ENCODE measurements around the gene LIG1.
"Not testable (repeated sequence)": the region's sequence is repeated elsewhere in the genome, so short reads cannot be mapped to it uniquely, and the experiment has no call there.

Gene LIG1

DNA sequence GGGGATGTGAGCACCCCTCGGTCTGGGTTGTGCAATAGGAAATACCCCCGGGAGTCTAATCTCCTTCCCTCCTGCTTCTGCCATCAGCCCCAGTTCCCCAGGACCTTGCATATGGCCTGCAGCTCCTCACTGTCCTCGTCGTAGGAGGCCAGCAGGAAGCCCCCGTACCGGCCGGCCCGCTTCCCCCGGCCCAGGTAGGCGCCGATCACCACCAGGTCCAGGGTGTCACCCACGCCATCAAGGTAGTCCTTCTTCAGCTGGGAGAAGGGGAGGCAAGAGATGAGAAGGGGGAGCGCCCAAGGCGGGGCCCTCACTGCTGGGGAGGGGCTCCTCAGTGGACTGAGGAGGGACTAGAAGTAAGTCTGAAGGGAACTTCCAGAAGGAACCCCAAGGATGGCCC is 49.1 kb downstream of the LIG1 start:
- no peak for DNase-seq (ENCODE audit: low read depth)

GRCh38 chr19:48120505-48120904 is 49.6 kb downstream of the LIG1 start:
- DNase-seq (ENCODE audit: low read depth): no peak

GRCh38 chr19:48118131-48118517 is 52.0 kb downstream of the LIG1 start:
- no peak for DNase-seq (ENCODE audit: low read depth)

DNA sequence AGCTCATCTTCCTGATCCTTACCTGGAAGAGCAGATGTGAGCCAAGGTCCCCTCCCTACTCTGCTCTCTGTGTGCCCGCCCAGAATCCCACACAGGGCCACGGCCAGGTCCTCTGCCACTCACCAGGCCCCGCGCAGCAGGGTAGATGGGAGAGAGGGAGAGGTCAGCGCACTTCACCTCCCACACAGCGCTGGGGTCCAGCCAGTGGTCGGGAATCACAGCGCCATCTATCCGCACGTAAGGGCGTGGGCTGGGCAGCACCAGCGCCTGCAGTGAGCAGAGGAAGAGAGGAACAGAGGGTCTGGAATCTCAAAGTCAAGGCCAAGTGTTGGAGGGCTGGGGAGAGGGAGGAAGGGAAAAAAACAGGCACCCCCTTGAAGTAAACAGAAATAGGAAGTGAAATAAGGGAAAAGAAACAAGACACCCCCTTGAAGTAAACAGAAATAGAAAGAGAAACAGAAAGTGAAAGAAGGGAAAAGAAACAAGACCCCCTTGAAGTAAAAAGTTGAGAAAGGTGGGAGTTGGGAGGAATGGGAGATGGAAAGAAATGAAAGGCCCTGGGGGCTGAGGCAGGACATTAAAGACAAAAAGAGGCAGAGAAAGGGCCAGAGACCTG is 52.5 kb downstream of the LIG1 start:
- DNase-seq (ENCODE audit: low read depth): no peak

DNA sequence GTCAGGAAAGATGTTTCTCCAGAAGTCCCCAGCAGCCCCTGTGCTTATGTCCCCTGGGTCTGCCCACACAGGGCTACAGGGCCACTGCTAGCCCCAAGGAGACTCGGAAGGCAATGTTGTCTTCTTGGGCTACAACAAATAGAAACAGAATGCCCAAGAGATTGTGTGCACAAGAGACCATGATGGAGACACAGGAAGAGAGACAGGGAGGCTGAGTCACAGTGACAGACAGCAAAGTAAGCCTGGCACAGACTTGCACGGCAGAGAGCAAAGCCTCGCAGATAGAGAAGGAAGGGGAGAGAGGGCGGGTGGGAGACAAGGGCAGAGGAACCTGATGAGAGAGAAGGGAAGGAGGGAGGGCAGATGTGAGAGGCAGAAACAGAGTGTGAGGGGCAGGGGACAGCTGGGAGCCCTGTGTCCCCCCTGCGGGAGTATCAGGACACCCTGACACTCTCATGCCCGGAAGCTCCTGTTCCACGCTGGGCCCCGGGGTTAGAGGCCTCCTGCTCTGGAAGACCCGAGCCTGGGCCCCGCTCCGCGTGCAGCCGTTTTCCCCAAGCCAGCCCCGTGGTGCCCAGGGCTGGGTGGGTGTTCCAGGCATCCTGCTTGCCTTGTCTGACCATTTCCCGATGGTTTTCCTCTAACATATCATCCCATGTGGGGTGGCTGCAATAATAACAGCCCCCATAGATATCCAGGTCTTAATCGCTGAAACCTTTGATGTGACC is 56.8 kb downstream of the LIG1 start:
- no peak for DNase-seq (ENCODE audit: low read depth)

DNA sequence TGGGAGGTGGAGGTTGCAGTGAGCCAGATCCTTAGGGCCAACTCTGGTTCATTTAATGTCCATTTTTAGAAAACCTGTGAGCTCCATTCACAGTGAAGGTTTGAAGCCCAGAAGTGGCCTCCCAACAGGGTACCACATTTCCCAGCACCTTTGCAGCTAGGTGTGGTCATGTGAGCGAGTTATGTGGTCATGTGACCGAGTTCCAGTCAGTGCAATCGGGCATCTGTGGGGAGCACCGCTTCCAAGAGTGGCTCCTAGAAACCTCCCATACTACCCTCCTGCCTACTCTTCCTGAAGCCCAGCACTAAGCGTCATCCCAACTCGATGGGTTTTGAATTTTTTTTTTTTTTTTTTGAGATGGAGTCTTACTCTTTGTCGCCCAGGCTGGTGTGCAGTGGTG is 58.9 kb downstream of the LIG1 start:
- no peak for DNase-seq (ENCODE audit: low read depth)

- peak; percentile 71 for DNase-seq (ENCODE audit: low read depth)
These were observed 59.7 kb downstream of the LIG1 start, which contains the start of gene PLA2G4C for GRCh38 chr19:48110350-48110966. Gene PLA2G4C (minus strand): TSS chr19:48110817. CDS start chr19:48106529, 4,288 bp downstream.

DNA sequence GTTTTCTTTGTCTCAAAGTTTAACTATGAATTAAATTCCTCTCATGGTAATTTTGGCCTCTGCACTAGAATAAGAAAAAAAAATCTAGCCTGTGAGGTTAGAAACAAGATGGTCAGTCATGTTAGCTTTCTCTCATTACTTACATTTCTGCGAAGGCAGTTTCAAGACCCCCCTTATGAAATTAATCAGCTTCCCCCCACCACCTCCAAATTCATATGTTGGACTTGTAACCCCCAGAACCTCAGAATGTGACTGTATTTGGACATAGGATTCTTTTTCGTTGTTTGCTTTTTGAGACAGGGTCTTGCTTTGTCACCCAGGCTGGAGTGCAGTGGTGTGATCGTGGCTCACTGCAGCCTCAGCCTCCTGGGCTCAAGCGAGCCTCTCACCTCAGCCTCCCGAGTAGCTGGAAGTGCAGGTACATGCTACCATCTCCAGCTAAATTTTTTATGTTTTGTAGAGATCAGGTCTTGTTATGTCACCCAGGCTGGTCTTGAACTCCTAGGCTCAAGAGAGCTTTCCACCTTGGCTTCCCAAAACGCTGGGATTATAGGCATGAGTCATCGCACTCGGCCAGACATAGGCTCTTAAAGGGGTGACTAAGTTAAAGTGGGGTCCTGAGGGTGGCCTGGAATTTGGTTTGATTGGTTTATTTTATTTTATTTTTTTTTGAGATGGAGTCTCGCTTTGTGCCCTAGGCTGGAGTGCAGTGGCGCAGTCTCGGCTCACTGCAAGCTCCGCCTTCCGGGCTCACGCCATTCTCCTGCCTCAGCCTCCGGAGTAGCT is 61.0 kb downstream of the LIG1 start:
- no peak for DNase-seq (ENCODE audit: low read depth)

GRCh38 chr19:48103922-48104321 is 66.2 kb downstream of the LIG1 start:
- no peak for DNase-seq (ENCODE audit: low read depth)

- no peak for DNase-seq (ENCODE audit: low read depth)
These were observed 67.0 kb downstream of the LIG1 start for GRCh38 chr19:48102870-48103751.

- no peak for DNase-seq (ENCODE audit: low read depth)
These were observed 74.5 kb downstream of the LIG1 start for GRCh38 chr19:48095612-48096175.

DNA sequence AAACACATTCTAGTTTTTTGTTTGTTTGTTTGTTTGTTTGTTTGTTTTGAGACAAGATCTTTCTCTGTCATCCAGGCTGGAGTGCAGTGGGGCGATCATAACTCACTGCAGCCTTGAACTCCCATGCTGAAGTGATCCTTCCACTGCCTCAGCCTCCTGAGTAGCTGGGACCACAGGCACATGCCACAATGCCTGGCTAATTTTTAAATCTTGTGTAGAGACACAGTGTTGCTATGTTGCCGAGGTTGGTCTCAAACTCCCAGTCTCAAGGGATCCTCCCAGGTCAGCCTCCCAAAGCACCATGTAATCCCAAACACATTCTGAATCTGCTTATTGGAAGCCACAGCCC is 75.3 kb downstream of the LIG1 start:
- no peak for DNase-seq (ENCODE audit: low read depth)

DNA sequence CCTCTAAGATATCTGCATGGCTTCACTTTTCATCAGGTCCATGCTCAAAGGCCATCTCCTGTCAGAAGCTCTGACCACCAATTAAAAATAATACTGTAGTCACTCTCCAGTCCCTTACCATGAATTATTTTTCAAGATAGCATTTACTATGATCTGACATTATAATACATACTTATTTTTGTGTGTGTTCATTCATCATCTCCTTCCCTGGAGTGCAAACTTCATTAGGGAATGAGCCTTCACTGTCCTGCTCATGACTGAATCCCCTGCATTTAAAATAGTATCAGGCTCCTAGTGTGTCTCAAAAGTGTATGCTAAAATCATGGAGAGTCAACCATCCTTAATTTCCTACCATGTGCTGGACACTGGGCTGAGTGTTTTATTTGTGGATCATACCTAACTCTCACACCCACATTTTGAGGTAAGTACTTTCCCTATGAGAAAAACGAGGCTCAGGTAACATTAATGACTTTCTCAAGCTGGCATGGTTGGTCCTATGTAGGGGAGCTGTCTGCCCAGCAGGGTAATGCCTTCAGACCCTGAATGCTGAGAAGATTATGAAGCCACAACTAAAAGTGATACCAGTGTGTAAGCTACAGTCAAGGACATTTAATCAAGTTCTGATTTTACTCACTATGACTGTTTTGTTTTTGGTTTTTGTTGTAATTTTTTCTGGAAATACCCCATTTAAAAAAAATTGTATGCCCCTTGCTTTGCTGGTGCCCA is 75.9 kb downstream of the LIG1 start:
- no peak for DNase-seq (ENCODE audit: low read depth)

DNA sequence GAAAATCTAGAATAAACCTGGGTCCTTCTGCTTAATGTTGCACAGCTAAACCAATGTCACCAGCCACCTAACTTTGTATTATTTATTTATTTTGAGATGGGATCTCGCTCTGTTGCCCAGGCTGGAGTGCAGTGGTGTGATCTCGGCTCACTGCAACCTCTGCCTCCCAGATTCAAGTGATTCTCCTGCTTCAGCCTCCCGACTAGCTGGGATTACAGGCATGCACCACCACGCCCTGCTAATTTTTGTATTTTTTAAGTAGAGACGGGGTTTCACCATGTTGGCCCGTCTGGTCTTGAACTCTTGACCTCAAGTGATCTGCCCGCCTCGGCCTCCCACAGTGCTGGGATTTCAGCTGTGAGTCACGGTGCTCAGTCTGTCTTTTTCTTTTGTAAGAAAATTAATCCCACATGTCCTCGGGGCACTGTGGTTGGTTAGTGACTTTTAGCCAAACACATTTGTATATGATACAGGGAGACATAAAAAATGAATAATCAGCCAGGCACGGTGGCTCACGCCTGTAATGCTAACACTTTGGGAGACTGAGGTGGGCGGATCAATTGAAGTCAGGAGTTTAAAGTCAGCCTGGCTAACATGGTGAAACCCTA is 78.9 kb downstream of the LIG1 start:
- not testable (repeated sequence) for DNase-seq (ENCODE audit: low read depth)

DNA sequence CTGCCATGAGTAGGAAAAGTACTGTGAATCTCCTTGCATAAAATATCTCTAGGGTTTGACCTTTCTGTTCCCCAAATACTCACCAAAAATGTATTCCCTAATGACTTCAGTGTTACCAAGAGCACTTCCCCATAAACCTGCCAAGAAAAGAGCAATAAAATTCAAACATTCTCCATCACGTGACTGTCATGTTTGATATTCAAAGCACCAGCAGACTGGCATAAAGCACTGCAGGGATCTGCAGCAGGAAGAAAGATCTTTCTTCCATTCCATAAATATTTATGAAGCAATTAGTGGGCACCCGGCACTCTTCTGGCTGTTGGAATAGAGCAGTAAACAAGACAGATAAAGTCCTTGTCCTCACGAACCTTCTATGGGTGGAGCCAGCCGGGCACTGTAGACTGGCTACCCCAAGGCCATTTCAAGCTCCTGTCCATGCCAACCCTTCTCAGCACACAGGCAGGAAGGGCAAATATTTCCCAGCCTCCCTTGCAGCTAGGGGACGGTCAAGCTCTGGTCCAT is 79.8 kb downstream of the LIG1 start:
- no peak for DNase-seq (ENCODE audit: low read depth)

DNA sequence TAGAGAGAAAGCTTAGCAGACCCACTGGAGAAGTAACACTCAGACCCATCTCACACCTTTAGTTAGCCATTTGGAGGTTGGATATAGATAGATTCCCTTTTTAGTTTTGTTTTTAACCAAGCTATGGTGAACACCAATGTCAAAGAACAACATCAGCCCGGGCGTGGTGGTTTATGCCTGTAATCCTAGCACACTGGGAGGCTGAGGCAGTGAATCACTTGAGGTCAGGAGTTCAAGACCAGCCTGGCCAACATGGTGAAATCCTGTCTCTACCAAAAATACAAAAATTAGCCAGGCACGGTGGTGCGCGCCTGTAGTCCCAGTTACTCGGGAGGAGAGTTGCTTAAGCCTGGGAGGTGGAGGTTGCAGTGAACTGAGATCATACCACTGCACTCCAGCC is 81.2 kb downstream of the LIG1 start:
- not testable (repeated sequence) for DNase-seq (ENCODE audit: low read depth)

GRCh38 chr19:48085904-48086864 is 84.0 kb downstream of the LIG1 start:
- no peak for DNase-seq (ENCODE audit: low read depth)

- DNase-seq (ENCODE audit: low read depth): no peak
These were observed 85.1 kb downstream of the LIG1 start for GRCh38 chr19:48085076-48085475.

GRCh38 chr19:48081106-48081505 is 89.0 kb downstream of the LIG1 start:
- DNase-seq (ENCODE audit: low read depth): no peak

Measured in stimulated activated CD8-positive, alpha-beta memory T cell treated with anti-CD3 and anti-CD28 coated beads, Interleukin-15, amount 100 ng/mL, for 24 hours (primary cell).